K562 (cell line): Measurements from ENCODE around the gene PUS7. TPM values are rescaled to one million over a fixed set of nuclear protein-coding genes. Genes with fewer than 3 reads are reported as not detected.

Experiments
- ATAC-seq: fragments of 200-7000 bp; cut with Tn5 transposase; 3 replicates; pipeline ENCODE4 v1.9.1; 2020; ENCODE audit warnings: moderate library complexity
- BruUV-seq: library from RNA; stranded (reverse); fragments of 400-500 nt; replicated peaks from 2 replicates; lab custom pipeline; 2021; lab: Mats Ljungman, UMichigan
- CTCF ChIA-PET: fragments of 300-600 bp; formaldehyde crosslinking; extraction: SDS; loops from one replicate; lab custom pipeline; 2021; ENCODE audit warnings: low intra/inter-chr PET ratio; lab: Yijun Ruan, JAX
- POLR2A ChIA-PET: fragments of 300-600, 350-650 bp; sonication (Branson Sonifier 250); formaldehyde crosslinking; extraction: SDS; loops from one replicate; lab custom pipeline; 2021; ENCODE audit warnings: antibody characterized with exemption, inconsistent platforms; lab: Yijun Ruan, JAX
- DNase-seq, 4 experiments: peaks; one replicate each; pipeline versions ENCODE4 v3.0.0 to v3.0.0-alpha.2; 2011 to 2018; ENCODE audit warnings: low spot score in 3 of 4, mixed read lengths in 3 of 4; ENCODE audit errors: extremely low read depth in 1 of 4
- FAIRE-seq: peaks from 2 replicates; lab custom pipeline; 2011; peaks lifted over from hg19 to GRCh38; lab: Jason Lieb, UNC
- H2AFZ ChIP-seq: 2 replicates; pipeline ENCODE4 v1.6.0; 2011; ENCODE audit warnings: low read depth, low read length, control low read depth, inconsistent platforms
- H3K27ac ChIP-seq: fragments of 200-600 bp; 3 replicates; pipeline ENCODE4 v1.8.0; 2011; ENCODE audit warnings: low read depth, mild to moderate bottlenecking, control low read depth, inconsistent platforms, low read length, moderate library complexity, mixed read lengths; ENCODE audit errors: extremely low read depth
- H3K27me3 ChIP-seq, 2 experiments: fragments of 300-600 bp in 1 of 2; 2 replicates in 1 of 2; 3 replicates in 1 of 2; pipeline versions ENCODE4 v1.6.0 to v1.8.0; 2011; ENCODE audit warnings: inconsistent platforms in 2 of 2, low read length in 2 of 2, mild to moderate bottlenecking in 1 of 2, mixed read lengths in 1 of 2, moderate library complexity in 1 of 2; ENCODE audit not compliant: control insufficient read depth in 2 of 2, insufficient read depth in 2 of 2
- H3K36me3 ChIP-seq: fragments of 300-600 bp; 3 replicates; pipeline ENCODE4 v1.8.0; 2011; ENCODE audit warnings: mild to moderate bottlenecking, low read length, inconsistent platforms; ENCODE audit not compliant: control insufficient read depth, insufficient read depth
- H3K4me1 ChIP-seq, 2 experiments: fragments of 200-600 bp in 1 of 2; replicated peaks in 1 of 2; 2 replicates in 1 of 2; 3 replicates in 1 of 2; pipeline versions ENCODE4 v1.5.1 to v1.8.0; 2011; ENCODE audit warnings: inconsistent platforms in 2 of 2, low read length in 2 of 2, mild to moderate bottlenecking in 1 of 2, mixed read lengths in 1 of 2, moderate library complexity in 1 of 2; ENCODE audit not compliant: control insufficient read depth in 2 of 2, insufficient read depth in 2 of 2
- H3K4me2 ChIP-seq: 2 replicates; pipeline ENCODE4 v1.6.1; 2011; ENCODE audit warnings: low read length, control low read depth, inconsistent platforms, mixed read lengths; ENCODE audit not compliant: insufficient read depth
- H3K4me3 ChIP-seq: fragments of 200-600 bp; sonication (generic), shearing (Covaris generic); 2 replicates; pipeline ENCODE4 v1.5.1; 2016; ENCODE audit warnings: control low read depth, inconsistent platforms
- H3K79me2 ChIP-seq: fragments of 200-600 bp; 3 replicates; pipeline ENCODE4 v1.8.0; 2011; ENCODE audit warnings: low read length, inconsistent platforms; ENCODE audit not compliant: control insufficient read depth, insufficient read depth
- H3K9ac ChIP-seq, 2 experiments: 2 replicates each; pipeline versions ENCODE4 v1.6.0 to v1.6.1; 2011; ENCODE audit warnings: low read depth in 2 of 2, low read length in 2 of 2, control low read depth in 1 of 2, inconsistent platforms in 1 of 2, mild to moderate bottlenecking in 1 of 2, mixed read lengths in 1 of 2; ENCODE audit not compliant: insufficient read depth in 1 of 2
- H3K9me1 ChIP-seq: one replicate; pipeline ENCODE4 v1.6.0; 2011; ENCODE audit warnings: inconsistent platforms, mild to moderate bottlenecking, low read length, moderate library complexity; ENCODE audit not compliant: control insufficient read depth, insufficient read depth
- H3K9me3 ChIP-seq: replicated peaks from 2 replicates; pipeline ENCODE4 v1.5.1; 2011; ENCODE audit warnings: low read depth, low read length, inconsistent platforms; ENCODE audit not compliant: control insufficient read depth, insufficient read depth
- H4K20me1 ChIP-seq: replicated peaks from 2 replicates; pipeline ENCODE4 v1.6.1; 2011; ENCODE audit warnings: low read length, inconsistent platforms, mixed read lengths; ENCODE audit not compliant: control insufficient read depth, insufficient read depth
- KHSRP ChIP-seq: fragments of 450-650 bp; IDR thresholded peaks from 2 replicates; pipeline ENCODE4 v1.6.1; 2017
- MAFG ChIP-seq: fragments of 450-650 bp; conservative IDR thresholded peaks from 2 replicates; pipeline ENCODE4 v1.6.1; 2016; ENCODE audit warnings: missing genetic modification characterization, missing compliant biosample characterization
- RBM34 ChIP-seq: fragments of 200-400 bp; formaldehyde crosslinking; IDR thresholded peaks from 2 replicates; pipeline ENCODE4 v1.6.1; 2018; ENCODE audit warnings: low read length, borderline replicate concordance; ENCODE audit not compliant: insufficient read depth
- REST ChIP-seq, 2 experiments: fragments of 450-650 bp; formaldehyde crosslinking in 1 of 2; IDR thresholded peaks; 2 replicates each; pipeline versions ENCODE4 v1.4.0 to v1.6.1; 2014 to 2020; ENCODE audit warnings: mild to moderate bottlenecking in 2 of 2, borderline replicate concordance in 1 of 2, low read depth in 1 of 2
- THRAP3 ChIP-seq: fragments of 450-650 bp; IDR thresholded peaks from 2 replicates; pipeline ENCODE4 v1.6.1; 2016; ENCODE audit warnings: mild to moderate bottlenecking, inconsistent platforms, borderline replicate concordance
- VEZF1 ChIP-seq: fragments of 200-800 bp; sonication (Bioruptor generic); IDR thresholded peaks from 2 replicates; pipeline ENCODE4 v1.6.1; 2017; ENCODE audit warnings: missing genetic modification characterization, missing compliant biosample characterization
- ZBTB26 ChIP-seq: fragments of 450-650 bp; formaldehyde crosslinking; IDR thresholded peaks from 2 replicates; pipeline ENCODE4 v1.4.0; 2022; ENCODE audit warnings: missing genetic modification characterization
- ZNF23 ChIP-seq: fragments of 250-450 bp; sonication (Bioruptor Pico); IDR thresholded peaks from 2 replicates; pipeline ENCODE4 v1.4.0; 2020; ENCODE audit warnings: mild to moderate bottlenecking
- WGBS: fragments of 100-300 bp; shearing (Covaris generic); methylation state at CpG from one replicate; pipeline ENCODE4 v1.1.6; 2016; ENCODE audit warnings: low coverage, mixed read lengths; ENCODE audit not compliant: insufficient coverage; ENCODE audit errors: missing lambda C conversion rate; 5-methylcytosine and 5-hydroxymethylcytosine counted together
- in situ Hi-C: fragments of 300-500 bp; cut with MboI; formaldehyde crosslinking; loops from 4 replicates; pipeline ENCODE4 v1.15.0; 2018; ENCODE audit warnings: inconsistent platforms, mixed read lengths
- intact Hi-C: fragments of 100-400 bp; cut with micrococcal nuclease; formaldehyde crosslinking; loops from 2 replicates; pipeline ENCODE4 v1.14.2; 2022
- polyA plus RNA-seq, 8 experiments: library from polyadenylated mRNA; depleted of rRNA in 4 of 8; stranded (reverse) in 5 of 8; unstranded in 3 of 8; fragments of >200 nt; fragmentation: Nextera tagmentation in 2 of 8; fragmentation: Illumina TruSeq in 1 of 8; extraction: Ambion mirVana in 2 of 8; extraction: Trizol in 1 of 8; gene quantifications; 2 replicates each; pipeline versions ENCODE4 v1.2.1 to v1.2.3, GENCODE V29; 2011 to 2014; ENCODE audit warnings: inconsistent platforms in 1 of 8, missing spikeins in 1 of 8
- total RNA-seq, 7 experiments: library from RNA; depleted of rRNA in 6 of 7; stranded (reverse); fragments of >200 nt in 6 of 7; fragmentation: Illumina TruSeq in 2 of 7; extraction: Trizol in 2 of 7; gene quantifications; 2 replicates each; pipeline versions ENCODE4 v1.2.1 to v1.2.3, GENCODE V29; 2011 to 2021; ENCODE audit warnings: low replicate concordance in 1 of 7

The PUS7 gene
- total and polyA plus RNA-seq, 9 of the 15 experiments (the other 6 are each of a cell fraction or from before 2014, with no cell fraction given), result 15.1 to 95.6 (median 63.2) TPM

GRCh38 chr7:105512415-105512814 is 9.7 kb downstream of the PUS7 start:
- Histone ChIP-seq H3K9ac (no peak overlapping the region), H2AFZ (no peak overlapping the region), H3K9me1 (peaks cover 3% of the 10 kb centered on the region), H3K4me2 (no peak overlapping the region), H3K4me1 (peaks cover 7 to 10% of the 10 kb centered on the region in 2 experiments; a peak in 4 of 5 replicates), H3K27me3 (no peaks in the 10 kb centered on the region), H3K9me3 (no peaks in the 10 kb centered on the region), H3K27ac (peak overlapping the region; percentile 13; the same call in 1 of the 3 replicates), H3K79me2 (peaks cover 80% of the 10 kb centered on the region), H3K4me3 (no peak overlapping the region), H4K20me1 (no peaks in the 10 kb centered on the region; the same call in 1 of the 2 replicates), H3K36me3 (peaks cover 63% of the 10 kb centered on the region)
- intact Hi-C loops (no loop called here), in situ Hi-C loops (no loop called here)
- BruUV-seq, result no TSS peak
- FAIRE-seq (no peak), ATAC-seq (peak; percentile 64), DNase-seq (peak in 1 of 4 experiments; percentile 21)
- ChIA-PET POLR2A (interaction anchor here (0.7 kb wide), 1 partner anchor 165 kb away, joined by 4 read pairs; no protein-coding TSS in a partner anchor), CTCF (no interaction called here)
- 65% methylated on average over 4 of the region's 4 CpGs for WGBS
- no peak for TF ChIP-seq ZNF23 (CRISPR knock-in tag)
- no peak for TF ChIP-seq KHSRP
- TF ChIP-seq REST (IDR thresholded peaks at IDR 0.05; ENCODE audit: borderline replicate concordance), result no peak
- TF ChIP-seq REST (CRISPR knock-in tag; IDR thresholded peaks at IDR 0.05; ENCODE audit: low read depth), result no peak
- no peak for TF ChIP-seq VEZF1 (CRISPR knock-in tag)
- no peak for TF ChIP-seq THRAP3
- TF ChIP-seq MAFG, result no peak
- TF ChIP-seq RBM34, result no peak
- TF ChIP-seq ZBTB26 (CRISPR knock-in tag), result no peak
